Measurements from ENCODE around the gene ACP2. TPM values are rescaled to one million over a fixed set of nuclear protein-coding genes. Genes with fewer than 3 reads are reported as not detected.

ACP2 gene
- total and polyA plus RNA-seq, 9 of the 15 experiments (the other 6 are each of a cell fraction or from before 2014, with no cell fraction given) = 1.9 to 20.0 (median 11.6) TPM

DNA sequence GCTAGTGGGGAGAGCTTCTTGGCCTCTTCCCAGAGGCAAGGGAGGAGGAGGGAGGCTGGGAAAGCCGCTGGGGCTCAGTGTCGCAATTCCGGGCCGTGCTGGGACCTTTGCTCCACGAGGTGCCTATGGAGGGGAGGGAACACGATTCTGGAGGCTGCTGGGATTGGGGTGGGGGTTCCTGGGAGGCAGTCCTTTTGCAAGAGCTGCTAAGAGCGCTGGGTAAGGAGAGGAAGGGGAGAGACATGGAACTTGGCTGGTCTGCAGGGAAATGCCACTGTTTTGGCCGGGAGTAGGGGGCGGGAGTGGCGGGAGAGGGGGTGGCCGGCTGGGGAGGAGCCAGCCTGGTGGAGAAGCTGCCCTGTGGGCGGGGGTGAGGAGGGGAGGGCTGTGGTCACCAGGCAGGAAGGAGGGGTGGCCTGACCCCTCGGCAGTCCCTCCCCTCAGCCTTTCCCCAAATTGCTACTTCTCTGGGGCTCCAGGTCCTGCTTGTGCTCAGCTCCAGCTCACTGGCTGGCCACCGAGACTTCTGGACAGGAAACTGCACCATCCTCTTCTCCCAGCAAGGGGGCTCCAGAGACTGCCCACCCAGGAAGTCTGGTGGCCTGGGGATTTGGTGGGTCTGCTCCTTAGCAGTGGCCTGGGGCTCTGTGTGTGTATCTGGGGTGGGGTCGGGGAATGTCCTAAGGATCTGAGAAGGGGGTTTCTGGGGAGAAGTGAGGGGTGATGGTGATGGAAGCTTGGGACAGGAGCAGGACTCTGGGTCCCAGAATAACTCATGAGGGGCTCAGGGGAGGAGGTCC, 9.1 kb upstream of the ACP2 start, which contains the start of gene NR1H3 (continued):
- TF ChIP-seq, protein P1, sequence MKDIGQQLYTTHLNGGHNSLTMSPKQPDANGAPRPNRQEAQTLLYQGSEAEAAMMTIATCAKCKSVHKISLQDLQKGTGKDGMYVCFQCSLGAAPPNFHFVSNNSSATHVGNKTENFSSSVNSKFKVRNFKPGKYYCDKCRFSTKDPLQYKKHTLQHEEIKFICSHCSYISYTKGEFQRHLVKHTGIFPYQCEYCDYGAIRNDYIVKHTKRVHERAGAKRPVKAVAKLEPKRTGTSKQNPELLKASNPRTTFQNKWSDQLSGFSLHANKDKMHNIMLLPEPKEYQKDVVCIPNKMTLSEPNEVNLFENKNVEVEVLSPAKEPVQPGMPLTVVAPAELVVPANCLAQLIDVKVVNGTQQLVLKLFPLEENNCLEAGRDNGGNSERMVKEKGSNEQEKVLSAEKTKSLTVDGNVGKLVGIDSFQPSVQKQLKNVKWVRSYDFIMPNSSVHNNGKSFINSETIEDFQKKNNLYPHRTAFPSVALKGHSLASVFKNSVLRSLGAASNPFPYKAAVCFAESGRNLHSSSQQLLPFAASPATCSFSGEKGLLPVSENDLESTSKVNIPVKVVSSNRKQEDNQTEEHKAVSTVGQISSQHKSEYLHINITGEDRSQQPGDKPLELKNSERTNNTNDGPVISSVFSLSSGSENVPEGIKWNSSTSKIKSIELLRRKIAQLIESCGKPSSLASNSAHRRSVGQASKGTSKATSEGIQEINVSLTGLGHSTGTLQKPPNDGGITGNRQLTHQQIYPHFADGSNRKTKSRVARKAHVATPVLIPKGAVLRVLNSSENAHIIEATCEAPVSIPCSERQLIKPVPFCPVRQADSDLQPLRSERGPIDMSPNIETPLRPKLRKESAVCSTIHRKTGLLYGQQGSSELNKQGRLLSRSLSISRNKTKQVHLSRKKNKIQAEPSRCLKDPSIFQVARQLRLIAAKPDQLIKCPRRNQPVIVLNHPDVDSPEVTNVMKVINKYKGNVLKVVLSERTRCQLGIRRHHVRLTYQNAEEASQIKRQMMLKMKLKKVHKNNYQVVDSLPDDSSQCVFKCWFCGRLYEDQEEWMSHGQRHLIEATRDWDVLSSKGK (CRISPR knock-in tag; IDR thresholded peaks at IDR 0.05) = no peak
- TF ChIP-seq MEF2D (tag; conservative IDR thresholded peaks at IDR 0.05; ENCODE audit: low read depth) (no peak), ZFPM2 (CRISPR knock-in tag; IDR thresholded peaks at IDR 0.05) (no peak), ELF1 (tag; IDR thresholded peaks at IDR 0.05) (no peak), SMC3 (conservative IDR thresholded peaks at IDR 0.05; ENCODE audit: insufficient read depth, low read depth, low read length) (peak; percentile 66), NFIX (CRISPR knock-in tag; IDR thresholded peaks at IDR 0.05; ENCODE audit: low read depth) (no peak), PHF8 (IDR thresholded peaks at IDR 0.05; ENCODE audit: borderline replicate concordance, low read length) (peak; percentile 33; the same call in 1 of the 2 replicates), ZNF212 (CRISPR knock-in tag; IDR thresholded peaks at IDR 0.05) (no peak), PHF21A (IDR thresholded peaks at IDR 0.05; ENCODE audit: borderline replicate concordance, low read depth) (no peak), GATAD2A (IDR thresholded peaks at IDR 0.05) (no peak), EZH2 (IDR thresholded peaks at IDR 0.05; ENCODE audit: borderline replicate concordance, low read depth, low read length) (no peak)
- TF ChIP-seq, protein P2, sequence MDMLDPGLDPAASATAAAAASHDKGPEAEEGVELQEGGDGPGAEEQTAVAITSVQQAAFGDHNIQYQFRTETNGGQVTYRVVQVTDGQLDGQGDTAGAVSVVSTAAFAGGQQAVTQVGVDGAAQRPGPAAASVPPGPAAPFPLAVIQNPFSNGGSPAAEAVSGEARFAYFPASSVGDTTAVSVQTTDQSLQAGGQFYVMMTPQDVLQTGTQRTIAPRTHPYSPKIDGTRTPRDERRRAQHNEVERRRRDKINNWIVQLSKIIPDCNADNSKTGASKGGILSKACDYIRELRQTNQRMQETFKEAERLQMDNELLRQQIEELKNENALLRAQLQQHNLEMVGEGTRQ (CRISPR knock-in tag; IDR thresholded peaks at IDR 0.05) = no peak
- TF ChIP-seq, protein P3, sequence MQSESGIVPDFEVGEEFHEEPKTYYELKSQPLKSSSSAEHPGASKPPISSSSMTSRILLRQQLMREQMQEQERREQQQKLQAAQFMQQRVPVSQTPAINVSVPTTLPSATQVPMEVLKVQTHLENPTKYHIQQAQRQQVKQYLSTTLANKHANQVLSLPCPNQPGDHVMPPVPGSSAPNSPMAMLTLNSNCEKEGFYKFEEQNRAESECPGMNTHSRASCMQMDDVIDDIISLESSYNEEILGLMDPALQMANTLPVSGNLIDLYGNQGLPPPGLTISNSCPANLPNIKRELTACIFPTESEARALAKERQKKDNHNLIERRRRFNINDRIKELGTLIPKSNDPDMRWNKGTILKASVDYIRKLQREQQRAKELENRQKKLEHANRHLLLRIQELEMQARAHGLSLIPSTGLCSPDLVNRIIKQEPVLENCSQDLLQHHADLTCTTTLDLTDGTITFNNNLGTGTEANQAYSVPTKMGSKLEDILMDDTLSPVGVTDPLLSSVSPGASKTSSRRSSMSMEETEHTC (IDR thresholded peaks at IDR 0.05) = no peak
- TF ChIP-seq, protein P4, sequence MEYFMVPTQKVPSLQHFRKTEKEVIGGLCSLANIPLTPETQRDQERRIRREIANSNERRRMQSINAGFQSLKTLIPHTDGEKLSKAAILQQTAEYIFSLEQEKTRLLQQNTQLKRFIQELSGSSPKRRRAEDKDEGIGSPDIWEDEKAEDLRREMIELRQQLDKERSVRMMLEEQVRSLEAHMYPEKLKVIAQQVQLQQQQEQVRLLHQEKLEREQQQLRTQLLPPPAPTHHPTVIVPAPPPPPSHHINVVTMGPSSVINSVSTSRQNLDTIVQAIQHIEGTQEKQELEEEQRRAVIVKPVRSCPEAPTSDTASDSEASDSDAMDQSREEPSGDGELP (CRISPR knock-in tag; IDR thresholded peaks at IDR 0.05; ENCODE audit: borderline replicate concordance) = peak; percentile 23; the same call in 1 of the 2 replicates
- TF ChIP-seq, protein P5, sequence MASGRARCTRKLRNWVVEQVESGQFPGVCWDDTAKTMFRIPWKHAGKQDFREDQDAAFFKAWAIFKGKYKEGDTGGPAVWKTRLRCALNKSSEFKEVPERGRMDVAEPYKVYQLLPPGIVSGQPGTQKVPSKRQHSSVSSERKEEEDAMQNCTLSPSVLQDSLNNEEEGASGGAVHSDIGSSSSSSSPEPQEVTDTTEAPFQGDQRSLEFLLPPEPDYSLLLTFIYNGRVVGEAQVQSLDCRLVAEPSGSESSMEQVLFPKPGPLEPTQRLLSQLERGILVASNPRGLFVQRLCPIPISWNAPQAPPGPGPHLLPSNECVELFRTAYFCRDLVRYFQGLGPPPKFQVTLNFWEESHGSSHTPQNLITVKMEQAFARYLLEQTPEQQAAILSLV (tag; IDR thresholded peaks at IDR 0.05) = no peak
- TF ChIP-seq, protein P6, sequence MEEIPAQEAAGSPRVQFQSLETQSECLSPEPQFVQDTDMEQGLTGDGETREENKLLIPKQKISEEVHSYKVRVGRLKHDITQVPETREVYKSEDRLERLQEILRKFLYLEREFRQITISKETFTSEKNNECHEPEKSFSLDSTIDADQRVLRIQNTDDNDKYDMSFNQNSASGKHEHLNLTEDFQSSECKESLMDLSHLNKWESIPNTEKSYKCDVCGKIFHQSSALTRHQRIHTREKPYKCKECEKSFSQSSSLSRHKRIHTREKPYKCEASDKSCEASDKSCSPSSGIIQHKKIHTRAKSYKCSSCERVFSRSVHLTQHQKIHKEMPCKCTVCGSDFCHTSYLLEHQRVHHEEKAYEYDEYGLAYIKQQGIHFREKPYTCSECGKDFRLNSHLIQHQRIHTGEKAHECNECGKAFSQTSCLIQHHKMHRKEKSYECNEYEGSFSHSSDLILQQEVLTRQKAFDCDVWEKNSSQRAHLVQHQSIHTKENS (CRISPR knock-in tag; IDR thresholded peaks at IDR 0.05) = no peak

All from K562 (cell line).